Left ventricle myocardium inferior (tissue), 1 donor: Measurements from ENCODE around the gene MYOZ3. TPM values are rescaled to one million over a fixed set of nuclear protein-coding genes. Genes with fewer than 3 reads are reported as not detected.

Experiments used
- DNase-seq: peaks from one replicate; pipeline ENCODE4 v3.0.0-alpha.2; 2020
- H3K27ac ChIP-seq: fragments of 200-600 bp; replicated peaks from 2 replicates; pipeline ENCODE4 v1.8.0; 2021
- H3K27me3 ChIP-seq: fragments of 200-600 bp; 2 replicates; pipeline ENCODE4 v1.8.0; 2021; ENCODE audit warnings: low read depth
- H3K36me3 ChIP-seq: fragments of 200-600 bp; 2 replicates; pipeline ENCODE4 v1.8.0; 2021
- H3K4me1 ChIP-seq: fragments of 200-600 bp; 2 replicates; pipeline ENCODE4 v1.8.0; 2021
- H3K4me3 ChIP-seq: fragments of 200-600 bp; 2 replicates; pipeline ENCODE4 v1.8.0; 2021; ENCODE audit warnings: mild to moderate bottlenecking, moderate library complexity
- H3K9me3 ChIP-seq: fragments of 200-600 bp; replicated peaks from 2 replicates; pipeline ENCODE4 v1.8.0; 2021
- intact Hi-C: fragments of 100-400 bp; cut with micrococcal nuclease; formaldehyde crosslinking; loops from one replicate; pipeline ENCODE4 v1.11.0; 2022
- total RNA-seq: library from RNA; stranded (reverse); fragmentation: NEBNext Ultra II Directional; extraction: Animal tissue kit (Norgen Biotek cat#: 25700); gene quantifications from one replicate; pipeline ENCODE4 v1.2.1, GENCODE V29; 2021
- TF ChIP-seq, protein P1 (sequence below): fragments of 200-600 bp; IDR thresholded peaks from 2 replicates; pipeline ENCODE4 v1.8.0; 2021; ENCODE audit warnings: antibody characterized with exemption, mild to moderate bottlenecking, borderline replicate concordance
- donor health status: DM: no; HTN: yes; CAD: no; lungs with severe emphysema.

MYOZ3 gene
- total RNA-seq, 1 donor from 2014 or later = 6.2 TPM

- intact Hi-C loops = no loop called here
Measured at GRCh38 chr5:150619359-150620230, 41.5 kb upstream of the MYOZ3 start.

DNA sequence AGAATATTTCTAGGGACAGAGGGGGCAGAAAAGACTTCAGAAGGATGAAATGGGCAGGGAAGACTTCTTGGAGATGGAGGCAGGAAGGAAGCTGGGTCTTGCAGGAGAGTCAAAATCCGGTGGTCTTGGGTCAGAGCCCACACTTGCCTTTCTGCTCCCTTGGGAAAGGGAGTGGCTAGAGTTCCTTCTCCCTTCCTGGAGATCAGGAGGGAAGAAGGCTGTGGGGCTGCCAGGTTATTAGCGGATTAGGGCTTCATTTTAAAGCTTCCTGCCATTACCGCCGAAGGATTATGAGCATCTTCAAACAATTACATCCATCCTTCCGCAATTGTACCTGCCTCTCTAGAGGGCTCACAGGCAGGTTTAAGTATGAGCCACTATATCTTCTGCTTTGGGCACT is 39.8 kb upstream of the MYOZ3 start:
- intact Hi-C loops = no loop called here
- H3K4me1 ChIP-seq = peaks cover 96% of the 10 kb centered on the region
- no peaks in the 10 kb centered on the region for H3K36me3 ChIP-seq
- TF ChIP-seq, protein P1, sequence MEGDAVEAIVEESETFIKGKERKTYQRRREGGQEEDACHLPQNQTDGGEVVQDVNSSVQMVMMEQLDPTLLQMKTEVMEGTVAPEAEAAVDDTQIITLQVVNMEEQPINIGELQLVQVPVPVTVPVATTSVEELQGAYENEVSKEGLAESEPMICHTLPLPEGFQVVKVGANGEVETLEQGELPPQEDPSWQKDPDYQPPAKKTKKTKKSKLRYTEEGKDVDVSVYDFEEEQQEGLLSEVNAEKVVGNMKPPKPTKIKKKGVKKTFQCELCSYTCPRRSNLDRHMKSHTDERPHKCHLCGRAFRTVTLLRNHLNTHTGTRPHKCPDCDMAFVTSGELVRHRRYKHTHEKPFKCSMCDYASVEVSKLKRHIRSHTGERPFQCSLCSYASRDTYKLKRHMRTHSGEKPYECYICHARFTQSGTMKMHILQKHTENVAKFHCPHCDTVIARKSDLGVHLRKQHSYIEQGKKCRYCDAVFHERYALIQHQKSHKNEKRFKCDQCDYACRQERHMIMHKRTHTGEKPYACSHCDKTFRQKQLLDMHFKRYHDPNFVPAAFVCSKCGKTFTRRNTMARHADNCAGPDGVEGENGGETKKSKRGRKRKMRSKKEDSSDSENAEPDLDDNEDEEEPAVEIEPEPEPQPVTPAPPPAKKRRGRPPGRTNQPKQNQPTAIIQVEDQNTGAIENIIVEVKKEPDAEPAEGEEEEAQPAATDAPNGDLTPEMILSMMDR = no peak
- no peaks in the 10 kb centered on the region for H3K27me3 ChIP-seq
- no peaks in the 10 kb centered on the region for H3K9me3 ChIP-seq
- no peak overlapping the region for H3K4me3 ChIP-seq
- DNase-seq = no peak
- H3K27ac ChIP-seq = peak overlapping the region; percentile 99

More at GRCh38 chr5:150619359-150620230, 41.5 kb upstream of the MYOZ3 start:
- Histone ChIP-seq H3K36me3 (no peaks in the 10 kb centered on the region), H3K9me3 (no peaks in the 10 kb centered on the region), H3K4me1 (peaks cover 98% of the 10 kb centered on the region), H3K27ac (peak overlapping the region; percentile 99), H3K4me3 (peak overlapping the region; percentile 19), H3K27me3 (no peaks in the 10 kb centered on the region)
- DNase-seq = peak; percentile 81
- TF ChIP-seq, protein P1 = no peak

- H3K27ac ChIP-seq = peak overlapping the region; percentile 99
- no peaks in the 10 kb centered on the region for H3K9me3 ChIP-seq
- H3K4me3 ChIP-seq = no peak overlapping the region
- H3K4me1 ChIP-seq = peaks cover 96% of the 10 kb centered on the region
- intact Hi-C loops = no loop called here
- TF ChIP-seq, protein P1 = no peak
- no peaks in the 10 kb centered on the region for H3K27me3 ChIP-seq
- no peak for DNase-seq
- H3K36me3 ChIP-seq = no peaks in the 10 kb centered on the region
Measured at GRCh38 chr5:150622157-150622556, 38.9 kb upstream of the MYOZ3 start.

DNA sequence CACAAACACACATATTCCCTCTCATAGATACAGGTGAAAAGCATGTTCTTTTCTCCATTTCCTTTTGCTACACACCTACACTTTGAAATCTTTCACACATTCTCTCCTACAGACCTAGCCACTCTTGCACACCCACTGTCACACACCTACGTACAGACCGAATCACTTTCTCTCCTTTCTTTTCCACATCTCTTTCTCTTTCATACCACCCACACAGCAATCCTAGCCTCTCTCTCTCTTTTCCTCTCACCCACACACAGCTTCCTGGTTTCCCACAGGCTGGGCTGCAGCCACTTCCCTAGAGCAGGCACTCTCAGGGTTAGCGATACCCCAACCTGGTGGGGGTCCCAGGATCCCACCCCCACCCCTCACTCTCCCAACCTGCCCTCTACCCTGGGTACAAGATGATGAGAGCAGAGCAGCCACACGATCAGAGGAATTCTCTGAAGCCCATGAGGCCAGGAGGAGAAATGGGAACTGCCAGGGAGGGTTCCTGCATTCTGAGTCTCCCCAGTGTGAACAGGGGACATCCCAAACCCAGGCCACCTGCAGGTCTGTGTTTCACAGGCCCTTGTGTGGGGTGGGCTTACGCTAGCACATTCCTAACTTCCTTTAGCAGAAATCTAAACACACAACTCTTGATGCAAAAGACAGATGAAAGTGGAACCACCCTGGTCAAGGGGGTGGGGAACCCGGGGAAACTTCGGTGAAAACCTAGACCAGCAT is 37.7 kb upstream of the MYOZ3 start:
- Histone ChIP-seq H3K27me3 (no peaks in the 10 kb centered on the region), H3K36me3 (no peaks in the 10 kb centered on the region), H3K27ac (peak overlapping the region; percentile 99), H3K4me3 (no peak overlapping the region), H3K9me3 (no peaks in the 10 kb centered on the region), H3K4me1 (peaks cover 94% of the 10 kb centered on the region)
- TF ChIP-seq, protein P1 = no peak
- intact Hi-C loops = no loop called here
- DNase-seq = no peak

- peak overlapping the region; percentile 93 for H3K4me3 ChIP-seq
- TF ChIP-seq, protein P1 = no peak
- intact Hi-C loops = no loop called here
- peaks cover 94% of the 10 kb centered on the region for H3K4me1 ChIP-seq
- DNase-seq = no peak
- H3K27ac ChIP-seq = peak overlapping the region; percentile 99
- no peaks in the 10 kb centered on the region for H3K36me3 ChIP-seq
- H3K9me3 ChIP-seq = no peaks in the 10 kb centered on the region
- H3K27me3 ChIP-seq = no peaks in the 10 kb centered on the region
Measured at GRCh38 chr5:150623878-150624216, 37.2 kb upstream of the MYOZ3 start.
